Neural progenitor cell (in vitro differentiated cells): Measurements from ENCODE around the gene TIAM2.

ENCODE experiments used
- EZH2 ChIP-seq: fragments of 200-600 bp; sonication (generic); IDR thresholded peaks from 2 replicates; pipeline ENCODE4 v1.6.1; 2017; ENCODE audit warnings: antibody characterized with exemption, mild to moderate bottlenecking, moderate library complexity
- EZH2phosphoT487 ChIP-seq: fragments of 200-600 bp; sonication (generic); IDR thresholded peaks from 2 replicates; pipeline ENCODE4 v1.6.1; 2017; ENCODE audit warnings: antibody characterized with exemption
- TF ChIP-seq, protein P1 (sequence below): fragments of 200-600 bp; sonication (generic); IDR thresholded peaks from 2 replicates; pipeline ENCODE4 v1.5.1; 2017; ENCODE audit warnings: antibody characterized with exemption, mild to moderate bottlenecking

DNA sequence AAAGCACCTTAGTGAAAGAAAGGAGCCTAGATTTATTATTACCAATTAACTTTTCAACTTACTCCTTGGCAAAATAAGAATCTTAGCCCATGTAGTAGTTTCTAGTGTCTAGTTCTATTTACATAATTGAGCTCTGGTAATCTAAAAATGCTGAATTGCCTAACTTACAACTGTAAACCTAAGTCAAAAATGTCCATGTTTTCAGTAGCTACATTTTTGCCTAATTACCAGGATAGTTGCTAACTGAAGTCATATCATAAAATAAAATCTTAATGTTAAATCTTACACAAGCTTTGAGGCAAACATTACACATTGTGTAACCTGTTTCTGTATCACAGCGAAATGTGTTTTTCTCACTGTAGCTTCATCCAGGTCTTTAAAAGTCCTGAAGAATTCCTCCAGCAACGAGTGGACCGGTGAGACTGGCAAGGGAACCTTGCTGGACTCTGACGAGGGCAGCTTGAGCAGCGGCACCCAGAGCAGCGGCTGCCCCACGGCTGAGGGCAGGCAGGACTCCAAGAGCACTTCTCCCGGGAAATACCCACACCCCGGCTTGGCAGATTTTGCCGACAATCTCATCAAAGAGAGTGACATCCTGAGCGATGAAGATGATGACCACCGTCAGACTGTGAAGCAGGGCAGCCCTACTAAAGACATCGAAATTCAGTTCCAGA, 261.1 kb downstream of the TIAM2 start:
- TF ChIP-seq, protein P1, sequence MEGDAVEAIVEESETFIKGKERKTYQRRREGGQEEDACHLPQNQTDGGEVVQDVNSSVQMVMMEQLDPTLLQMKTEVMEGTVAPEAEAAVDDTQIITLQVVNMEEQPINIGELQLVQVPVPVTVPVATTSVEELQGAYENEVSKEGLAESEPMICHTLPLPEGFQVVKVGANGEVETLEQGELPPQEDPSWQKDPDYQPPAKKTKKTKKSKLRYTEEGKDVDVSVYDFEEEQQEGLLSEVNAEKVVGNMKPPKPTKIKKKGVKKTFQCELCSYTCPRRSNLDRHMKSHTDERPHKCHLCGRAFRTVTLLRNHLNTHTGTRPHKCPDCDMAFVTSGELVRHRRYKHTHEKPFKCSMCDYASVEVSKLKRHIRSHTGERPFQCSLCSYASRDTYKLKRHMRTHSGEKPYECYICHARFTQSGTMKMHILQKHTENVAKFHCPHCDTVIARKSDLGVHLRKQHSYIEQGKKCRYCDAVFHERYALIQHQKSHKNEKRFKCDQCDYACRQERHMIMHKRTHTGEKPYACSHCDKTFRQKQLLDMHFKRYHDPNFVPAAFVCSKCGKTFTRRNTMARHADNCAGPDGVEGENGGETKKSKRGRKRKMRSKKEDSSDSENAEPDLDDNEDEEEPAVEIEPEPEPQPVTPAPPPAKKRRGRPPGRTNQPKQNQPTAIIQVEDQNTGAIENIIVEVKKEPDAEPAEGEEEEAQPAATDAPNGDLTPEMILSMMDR, result no peak
- no peak for TF ChIP-seq EZH2phosphoT487
- TF ChIP-seq EZH2, result no peak
